HepG2 (cell line): ENCODE results near the gene VEGFA. TPM values are rescaled to one million over a fixed set of nuclear protein-coding genes. Genes with fewer than 3 reads are reported as not detected.

Experiments used
- ATF2 ChIP-seq: sonication (generic); formaldehyde crosslinking; IDR thresholded peaks from 2 replicates; pipeline ENCODE4 v1.4.0; 2020; ENCODE audit warnings: missing genetic modification reagents
- DMAP1 ChIP-seq: IDR thresholded peaks from 2 replicates; pipeline ENCODE4 v1.6.1; 2016
- IRX3 ChIP-seq: sonication (generic); formaldehyde crosslinking; IDR thresholded peaks from 2 replicates; pipeline ENCODE4 v1.8.1; 2023; ENCODE audit warnings: mild to moderate bottlenecking, low read depth, missing genetic modification reagents, borderline replicate concordance
- JUND ChIP-seq: sonication (generic); formaldehyde crosslinking; IDR thresholded peaks from 2 replicates; pipeline ENCODE4 v1.8.0; 2022; ENCODE audit warnings: mild to moderate bottlenecking, missing genetic modification reagents
- MTF2 ChIP-seq: sonication (generic); formaldehyde crosslinking; IDR thresholded peaks from 2 replicates; pipeline ENCODE4 v1.5.0; 2020; ENCODE audit warnings: missing genetic modification reagents, borderline replicate concordance
- MXI1 ChIP-seq: IDR thresholded peaks from 3 replicates; pipeline ENCODE4 v1.6.1; 2012; ENCODE audit warnings: low read depth, low read length, inconsistent platforms, borderline replicate concordance
- NCOR1 ChIP-seq: fragments of 200-600 bp; sonication (generic); IDR thresholded peaks from 2 replicates; pipeline ENCODE4 v1.7.0; 2017; ENCODE audit warnings: antibody characterized with exemption, low read length, borderline replicate concordance
- PCBP2 ChIP-seq: fragments of 200-400 bp; formaldehyde crosslinking; optimal IDR thresholded peaks from 2 replicates; pipeline ENCODE3; 2018; ENCODE audit warnings: low read length, low read depth; ENCODE audit not compliant: poor library complexity, severe bottlenecking
- PHB2 ChIP-seq: fragments of 450-650 bp; IDR thresholded peaks from 2 replicates; pipeline ENCODE4 v1.6.1; 2018; ENCODE audit not compliant: partially characterized antibody
- REST ChIP-seq, 2 experiments: IDR thresholded peaks; 2 replicates each; pipeline ENCODE4 v1.6.1; 2011 to 2012; ENCODE audit warnings: low read length in 2 of 2, borderline replicate concordance in 1 of 2, low read depth in 1 of 2, mild to moderate bottlenecking in 1 of 2, moderate library complexity in 1 of 2
- SETDB1 ChIP-seq: sonication (generic); formaldehyde crosslinking; IDR thresholded peaks from 2 replicates; pipeline ENCODE4 v1.5.1; 2020; ENCODE audit warnings: missing genetic modification reagents, mild to moderate bottlenecking, borderline replicate concordance
- ZEB1 ChIP-seq: IDR thresholded peaks from 2 replicates; pipeline ENCODE4 v1.6.1; 2012; ENCODE audit warnings: mild to moderate bottlenecking, low read depth, inconsistent platforms; ENCODE audit not compliant: insufficient replicate concordance
- ZNF251 ChIP-seq: sonication (generic); formaldehyde crosslinking; IDR thresholded peaks from 2 replicates; pipeline ENCODE4 v1.9.0; 2021; ENCODE audit warnings: mild to moderate bottlenecking, missing genetic modification reagents
- ZNF343 ChIP-seq: sonication (generic); formaldehyde crosslinking; IDR thresholded peaks from 2 replicates; pipeline ENCODE4 v1.4.0; 2020; ENCODE audit warnings: mild to moderate bottlenecking, missing genetic modification reagents
- ZNF484 ChIP-seq: sonication (generic); formaldehyde crosslinking; IDR thresholded peaks from 2 replicates; pipeline ENCODE4 v1.5.1; 2020; ENCODE audit warnings: mild to moderate bottlenecking, low read depth, missing genetic modification reagents, borderline replicate concordance
- ZNF781 ChIP-seq: sonication (generic); formaldehyde crosslinking; IDR thresholded peaks from 2 replicates; pipeline ENCODE4 v1.5.1; 2020; ENCODE audit warnings: borderline replicate concordance, mild to moderate bottlenecking, missing genetic modification reagents; ENCODE audit errors: not compliant biosample characterization
- ZNF792 ChIP-seq: IDR thresholded peaks from 2 replicates; pipeline ENCODE4 v1.6.1; 2016
- ZNF839 ChIP-seq: sonication (generic); formaldehyde crosslinking; IDR thresholded peaks from 2 replicates; pipeline ENCODE4 v1.4.0; 2020; ENCODE audit warnings: missing genetic modification reagents, mild to moderate bottlenecking, borderline replicate concordance
- ZNF883 ChIP-seq: sonication (generic); formaldehyde crosslinking; IDR thresholded peaks from 2 replicates; pipeline ENCODE4 v1.5.1; 2020; ENCODE audit warnings: mild to moderate bottlenecking, missing genetic modification reagents; ENCODE audit errors: not compliant biosample characterization
- ZZZ3 ChIP-seq: sonication (generic); formaldehyde crosslinking; IDR thresholded peaks from 2 replicates; pipeline ENCODE4 v1.4.0; 2020; ENCODE audit warnings: missing genetic modification reagents, mild to moderate bottlenecking, borderline replicate concordance
- polyA plus RNA-seq, 8 experiments: library from polyadenylated mRNA; depleted of rRNA in 3 of 8; stranded (reverse) in 7 of 8; unstranded in 1 of 8; fragments of >200 nt; fragmentation: Illumina TruSeq in 4 of 8; extraction: Trizol in 4 of 8; gene quantifications; 2 replicates each; pipeline versions ENCODE4 v1.2.1 to v1.2.3, GENCODE V29; 2011 to 2016; ENCODE audit warnings: low read depth in 4 of 8, missing spikeins in 1 of 8, mixed read lengths in 1 of 8; ENCODE audit not compliant: insufficient read depth in 1 of 8
- total RNA-seq, 5 experiments: library from RNA; depleted of rRNA; stranded (reverse); fragments of >200 nt; fragmentation: Illumina TruSeq; extraction: Trizol; gene quantifications; 2 replicates each; pipeline ENCODE4 v1.2.3, GENCODE V29; 2016; ENCODE audit warnings: low read depth in 1 of 5
- TF ChIP-seq, protein P1 (sequence below): sonication (generic); formaldehyde crosslinking; IDR thresholded peaks from 2 replicates; pipeline ENCODE4 v1.5.1; 2020; ENCODE audit warnings: missing genetic modification reagents, mild to moderate bottlenecking, borderline replicate concordance

The VEGFA gene
- total and polyA plus RNA-seq, 2 of the 13 experiments (the other 11 are each of a cell fraction or from before 2014, with no cell fraction given): 68.1 to 629 TPM

GRCh38 chr6:43771210-43771857, 1.3 kb downstream of the VEGFA start (continued):
- TF ChIP-seq REST (IDR thresholded peaks at IDR 0.05; ENCODE audit: borderline replicate concordance in 1 of 2, low read depth in 1 of 2, low read length in 2 of 2) (peak in 1 of 2 experiments; percentile 61; a peak in 1 of 4 replicates), ZNF839 (CRISPR knock-in tag) (peak; percentile 79), SETDB1 (no peak), IRX3 (CRISPR knock-in tag) (peak; percentile 85), DMAP1 (CRISPR knock-in tag) (peak; percentile 62; the same call in 1 of the 2 replicates), ZNF781 (CRISPR knock-in tag) (peak; percentile 77), ZEB1 (no peak), ZNF343 (CRISPR knock-in tag) (peak; percentile 86; the same call in 1 of the 2 replicates), PCBP2 (no peak), NCOR1 (peak; percentile 83), ZNF792 (CRISPR knock-in tag) (peak; percentile 56; the same call in 1 of the 2 replicates), ZNF883 (CRISPR knock-in tag) (peak; percentile 39), ZZZ3 (CRISPR knock-in tag) (no peak), ATF2 (CRISPR knock-in tag) (peak; percentile 64), MXI1 (peak; percentile 66; the same call in 1 of the 3 replicates), ZNF484 (no peak), JUND (peak; percentile 42; the same call in 1 of the 2 replicates), PHB2 (no peak), MTF2 (CRISPR knock-in tag) (no peak; the same call in 1 of the 2 replicates), ZNF251 (CRISPR knock-in tag) (no peak)
- TF ChIP-seq, protein P1, sequence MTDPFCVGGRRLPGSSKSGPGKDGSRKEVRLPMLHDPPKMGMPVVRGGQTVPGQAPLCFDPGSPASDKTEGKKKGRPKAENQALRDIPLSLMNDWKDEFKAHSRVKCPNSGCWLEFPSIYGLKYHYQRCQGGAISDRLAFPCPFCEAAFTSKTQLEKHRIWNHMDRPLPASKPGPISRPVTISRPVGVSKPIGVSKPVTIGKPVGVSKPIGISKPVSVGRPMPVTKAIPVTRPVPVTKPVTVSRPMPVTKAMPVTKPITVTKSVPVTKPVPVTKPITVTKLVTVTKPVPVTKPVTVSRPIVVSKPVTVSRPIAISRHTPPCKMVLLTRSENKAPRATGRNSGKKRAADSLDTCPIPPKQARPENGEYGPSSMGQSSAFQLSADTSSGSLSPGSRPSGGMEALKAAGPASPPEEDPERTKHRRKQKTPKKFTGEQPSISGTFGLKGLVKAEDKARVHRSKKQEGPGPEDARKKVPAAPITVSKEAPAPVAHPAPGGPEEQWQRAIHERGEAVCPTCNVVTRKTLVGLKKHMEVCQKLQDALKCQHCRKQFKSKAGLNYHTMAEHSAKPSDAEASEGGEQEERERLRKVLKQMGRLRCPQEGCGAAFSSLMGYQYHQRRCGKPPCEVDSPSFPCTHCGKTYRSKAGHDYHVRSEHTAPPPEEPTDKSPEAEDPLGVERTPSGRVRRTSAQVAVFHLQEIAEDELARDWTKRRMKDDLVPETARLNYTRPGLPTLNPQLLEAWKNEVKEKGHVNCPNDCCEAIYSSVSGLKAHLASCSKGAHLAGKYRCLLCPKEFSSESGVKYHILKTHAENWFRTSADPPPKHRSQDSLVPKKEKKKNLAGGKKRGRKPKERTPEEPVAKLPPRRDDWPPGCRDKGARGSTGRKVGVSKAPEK (CRISPR knock-in tag): peak; percentile 98
